Heart left ventricle (tissue), 16 donors: ENCODE results near the gene STK33. TPM values are rescaled to one million over a fixed set of nuclear protein-coding genes. Genes with fewer than 3 reads are reported as not detected.
A peak's percentile ranks its signal among the peaks of the same experiment; 100 is the strongest.

Source experiments
- ATAC-seq, 4 donors: fragments of 200-7000 bp; cut with Tn5 transposase; one replicate each; pipeline ENCODE4 v1.9.1; 2020 to 2022; ENCODE audit warnings: moderate library complexity in 4 of 4, mild to moderate bottlenecking in 3 of 4, moderate number of reproducible peaks in 1 of 4
- DNase-seq, 5 donors: peaks; one replicate each; pipeline ENCODE4 v3.0.0-alpha.2; 2020
- H3K27ac ChIP-seq, 12 donors: fragments of 200-600 bp; sonication (generic) in 4 of 12; one replicate each; pipeline versions ENCODE4 v1.5.0 to v1.8.0; 2016 to 2022; ENCODE audit warnings: mild to moderate bottlenecking in 2 of 12
- H3K27me3 ChIP-seq, 9 donors: fragments of 200-600 bp; sonication (generic) in 2 of 9; one replicate each; pipeline versions ENCODE4 v1.5.1 to v1.8.0; 2016 to 2022; ENCODE audit warnings: mild to moderate bottlenecking in 3 of 9
- H3K36me3 ChIP-seq, 9 donors: fragments of 200-600 bp; sonication (generic) in 2 of 9; one replicate each; pipeline versions ENCODE4 v1.5.0 to v1.8.0; 2018 to 2022; ENCODE audit warnings: mild to moderate bottlenecking in 2 of 9
- H3K4me1 ChIP-seq, 12 donors: fragments of 200-600 bp; sonication (generic) in 4 of 12; one replicate each; pipeline versions ENCODE4 v1.5.0 to v1.8.0; 2016 to 2022; ENCODE audit warnings: mild to moderate bottlenecking in 3 of 12
- H3K4me3 ChIP-seq, 12 donors: fragments of 200-600 bp; sonication (generic) in 4 of 12; one replicate each; pipeline versions ENCODE4 v1.5.0 to v1.8.0; 2017 to 2022; ENCODE audit warnings: mild to moderate bottlenecking in 9 of 12, moderate library complexity in 4 of 12
- H3K9me3 ChIP-seq, 12 donors: fragments of 200-600 bp; sonication (generic) in 4 of 12; one replicate each; pipeline versions ENCODE4 v1.5.0 to v1.8.0; 2016 to 2022; ENCODE audit warnings: mild to moderate bottlenecking in 1 of 12
- CTCF ChIP-seq, 12 donors: fragments of 200-600 bp; sonication (generic) in 4 of 12; IDR thresholded peaks; one replicate each; pipeline versions ENCODE4 v1.5.0 to v1.8.0; 2018 to 2022; ENCODE audit warnings: antibody characterized with exemption in 12 of 12, mild to moderate bottlenecking in 5 of 12
- POLR2A ChIP-seq, 2 donors: fragments of 450-650 bp; IDR thresholded peaks; one replicate each; pipeline ENCODE4 v1.6.1; 2017; ENCODE audit warnings: antibody characterized with exemption in 2 of 2, mild to moderate bottlenecking in 2 of 2, moderate library complexity in 2 of 2
- WGBS, 4 donors: extraction: QIAGEN DNeasy Blood & Tissue Kit in 2 of 4; methylation state at CpG; one replicate each; pipeline versions ENCODE4 v1.1.5 to v1.1.7; 2013 to 2018; 5-methylcytosine and 5-hydroxymethylcytosine counted together
- intact Hi-C, 10 donors: fragments of 100-400 bp; cut with DNase I; formaldehyde crosslinking; loops; one replicate each; pipeline versions ENCODE4 v1.11.1 to v1.14.2; 2022
- polyA plus RNA-seq, 2 donors: library from polyadenylated mRNA; stranded (reverse); fragments of 200-250 nt; gene quantifications; one replicate each; pipeline ENCODE4 v1.2.3, GENCODE V29; 2013
- total RNA-seq, 9 donors: library from RNA; depleted of rRNA in 2 of 9; stranded (reverse); fragments of >200 nt in 2 of 9; fragmentation: NEBNext Ultra II Directional in 3 of 9; extraction: Animal tissue kit (Norgen Biotek cat#: 25700) in 3 of 9; gene quantifications; one replicate each; pipeline versions ENCODE4 v1.1.0 to v1.2.4, GENCODE V29; 2016 to 2023
- donor health status: ischemic (EF 13 %, LVEDD 7.1; RV severe dilation, severe dysfunction).
- donor health status: healthy with polysubstance abuse.
- donor health status: DM: no; HTN: yes; CAD: no.
- donor health status: DM: no; HTN: no; CAD: no.
- donor health status: ischemic (EF 25% LVEDD 6.9; RV normal size, moderate dysfunction).
- donor health status: ischemic (EF 25% LVEDD 5.7; RV mildly dilated, moderate dysfunction).
- donor health status: healthy.
- donor health status: DM: yes; HTN: yes; CAD: no.
- donor health status: ischemic (EF 35%, LVEDD 5.7; RV mildly dilated, moderate dysfunction).
- donor health status: nonischemic (EF 11% LVEDD 7.7; RV severe dilation, severe dysfunction).
- donor health status: DM: yes; HTN: yes; CAD: no.
- donor health status: PGD.
- donor health status: ischemic (EF 29% LVEDD 5.4; RV normal size, mild dysfunction).
- donor health status: nonischemic (EF 23%, LVEDD 6.1; RV moderate dilation, normal function).

The STK33 gene
- total and polyA plus RNA-seq, 11 donors = 9.9 to 41.5 (median 25.3) TPM

- no peaks in the 10 kb centered on the region for H3K9me3 ChIP-seq
- no peaks in the 10 kb centered on the region for H3K36me3 ChIP-seq
- no peak overlapping the region for H3K27ac ChIP-seq
- ATAC-seq = no peak
- no peak overlapping the region for H3K4me3 ChIP-seq
- intact Hi-C loops = no loop called here
- no peaks in the 10 kb centered on the region for H3K27me3 ChIP-seq
- TF ChIP-seq POLR2A (IDR thresholded peaks at IDR 0.05) (no peak), CTCF (IDR thresholded peaks at IDR 0.05) (no peak)
- DNase-seq = no peak
- WGBS, 4 donors = 62 to 81% (median 77%) methylated on average over 2 of the region's 2 CpGs
- H3K4me1 ChIP-seq = peaks cover 0 to 11% (median 0%) of the 10 kb centered on the region in 12 donors
Measured at GRCh38 chr11:8531982-8532381, 62.0 kb downstream of the STK33 start.

- Histone ChIP-seq H3K4me3 (no peak overlapping the region), H3K36me3 (no peaks in the 10 kb centered on the region), H3K9me3 (no peaks in the 10 kb centered on the region), H3K27me3 (no peaks in the 10 kb centered on the region), H3K4me1 (peaks cover 0 to 11% (median 0%) of the 10 kb centered on the region in 12 donors), H3K27ac (peak overlapping the region in 5 of 12 donors; percentile 3 to 49 (median 33))
- peak; percentile 93 to 97 (median 96) for ATAC-seq
- no peak for TF ChIP-seq POLR2A (IDR thresholded peaks at IDR 0.05)
- TF ChIP-seq CTCF (IDR thresholded peaks at IDR 0.05) = no peak
- WGBS, 4 donors = 40 to 48% (median 44%) methylated on average over 4 of the region's 4 CpGs
- DNase-seq = peak; percentile 41 to 70 (median 62)
- intact Hi-C loops = no loop called here
Measured at GRCh38 chr11:8531312-8531711, 62.7 kb downstream of the STK33 start.

- DNase-seq (no peak), ATAC-seq (no peak)
- no peak for TF ChIP-seq POLR2A (IDR thresholded peaks at IDR 0.05)
- no peak for TF ChIP-seq CTCF (IDR thresholded peaks at IDR 0.05)
- Histone ChIP-seq H3K27ac (no peak overlapping the region), H3K4me1 (peaks cover 0 to 11% (median 0%) of the 10 kb centered on the region in 12 donors), H3K36me3 (no peaks in the 10 kb centered on the region), H3K9me3 (no peaks in the 10 kb centered on the region), H3K27me3 (no peaks in the 10 kb centered on the region), H3K4me3 (no peak overlapping the region)
- intact Hi-C loops = no loop called here
- WGBS, 4 donors = 54 to 64% (median 60%) methylated on average over 3 of the region's 3 CpGs
Measured at GRCh38 chr11:8527939-8528338, 66.1 kb downstream of the STK33 start.

- 94 to 99% (median 99%) methylated on average over 18 to 34 of the region's 34 CpGs for WGBS, 4 donors
- DNase-seq (no peak), ATAC-seq (no peak)
- no peaks in the 10 kb centered on the region for H3K36me3 ChIP-seq
- peaks cover 0 to 4% (median 0%) of the 10 kb centered on the region in 12 donors for H3K9me3 ChIP-seq
- no peak overlapping the region for H3K27ac ChIP-seq
- no peaks in the 10 kb centered on the region for H3K4me1 ChIP-seq
- intact Hi-C loops = no loop called here
- H3K27me3 ChIP-seq = no peaks in the 10 kb centered on the region
- H3K4me3 ChIP-seq = no peak overlapping the region
- no peak for TF ChIP-seq CTCF (IDR thresholded peaks at IDR 0.05)
- TF ChIP-seq POLR2A (IDR thresholded peaks at IDR 0.05) = no peak
Measured at GRCh38 chr11:8523396-8523795, 70.6 kb downstream of the STK33 start.
